Muscle of leg (tissue), 11 donors: ENCODE data around the gene ATM. TPM values are rescaled to one million over a fixed set of nuclear protein-coding genes. Genes with fewer than 3 reads are reported as not detected.
"Not testable (repeated sequence)": the region's sequence is repeated elsewhere in the genome, so short reads cannot be mapped to it uniquely, and the experiment has no call there.

Experiments
- DNase-seq: peaks from one replicate; pipeline ENCODE4 v3.0.0; 2013
- H3K27ac ChIP-seq: one replicate; pipeline ENCODE4 v1.5.1; 2013; ENCODE audit warnings: mild to moderate bottlenecking, low read length, control low read depth
- H3K27me3 ChIP-seq: one replicate; pipeline ENCODE4 v1.6.1; 2013; ENCODE audit warnings: low read length; ENCODE audit not compliant: control insufficient read depth, insufficient read depth
- H3K36me3 ChIP-seq: one replicate; pipeline ENCODE4 v1.6.1; 2013; ENCODE audit warnings: low read length; ENCODE audit not compliant: control insufficient read depth, insufficient read depth
- H3K4me1 ChIP-seq: one replicate; pipeline ENCODE4 v1.6.1; 2013; ENCODE audit warnings: low read length; ENCODE audit not compliant: control insufficient read depth, insufficient read depth
- H3K4me3 ChIP-seq: one replicate; pipeline ENCODE4 v1.5.1; 2013; ENCODE audit warnings: low read length, control low read depth
- H3K9me3 ChIP-seq: replicated peaks from 2 replicates; pipeline ENCODE4 v1.6.1; 2013; ENCODE audit warnings: low read depth, low read length; ENCODE audit not compliant: control insufficient read depth
- WGBS: methylation state at CpG from one replicate; pipeline ENCODE4 v1.1.5; 2013; ENCODE audit warnings: missing lambda C conversion rate; ENCODE audit not compliant: insufficient coverage; 5-methylcytosine and 5-hydroxymethylcytosine counted together
- polyA plus RNA-seq, 8 donors: library from polyadenylated mRNA; unstranded; fragments of 120-200 nt; gene quantifications; one replicate each; pipeline versions ENCODE4 v1.2.1 to v1.2.3, GENCODE V29; 2013; ENCODE audit warnings: inconsistent platforms in 1 of 8, low replicate concordance in 1 of 8; ENCODE audit not compliant: insufficient read length in 8 of 8, insufficient read depth in 1 of 8
- total RNA-seq: library from RNA; stranded (reverse); fragments of 120-200 nt; gene quantifications from one replicate; pipeline ENCODE4 v1.2.4, GENCODE V29; 2013

ATM gene
- total and polyA plus RNA-seq, 9 donors, result 27.8 to 53.8 (median 35.8) TPM

- Histone ChIP-seq H3K4me3 (no peak overlapping the region), H3K9me3 (no peaks in the 10 kb centered on the region), H3K27me3 (no peaks in the 10 kb centered on the region), H3K27ac (no peak overlapping the region), H3K36me3 (peaks cover 6% of the 10 kb centered on the region), H3K4me1 (no peaks in the 10 kb centered on the region)
- DNase-seq, result no peak
- no CpG with 5 or more reads among the region's 2 CpGs for WGBS
These were observed 141.3 kb downstream of the ATM start for GRCh38 chr11:108364159-108364558.

GRCh38 chr11:108368134-108368533 lies 145.3 kb downstream of the ATM start:
- WGBS, result no CpG with 5 or more reads among the region's 1 CpG
- peaks cover 6% of the 10 kb centered on the region for H3K36me3 ChIP-seq
- no peak overlapping the region for H3K4me3 ChIP-seq
- no peak overlapping the region for H3K27ac ChIP-seq
- no peaks in the 10 kb centered on the region for H3K27me3 ChIP-seq
- H3K4me1 ChIP-seq, result no peaks in the 10 kb centered on the region
- H3K9me3 ChIP-seq, result no peaks in the 10 kb centered on the region
- DNase-seq, result no peak

- H3K9me3 ChIP-seq, result no peaks in the 10 kb centered on the region
- H3K27me3 ChIP-seq, result no peaks in the 10 kb centered on the region
- no peak overlapping the region for H3K4me3 ChIP-seq
- H3K27ac ChIP-seq, result no peak overlapping the region
- H3K4me1 ChIP-seq, result no peaks in the 10 kb centered on the region
- no CpG with 5 or more reads among the region's 5 CpGs for WGBS
- DNase-seq, result no peak
- peaks cover 6% of the 10 kb centered on the region for H3K36me3 ChIP-seq
These were observed 146.2 kb downstream of the ATM start for GRCh38 chr11:108369064-108369463.

GRCh38 chr11:108370315-108370714 lies 147.4 kb downstream of the ATM start:
- no peak overlapping the region for H3K27ac ChIP-seq
- H3K4me1 ChIP-seq, result no peaks in the 10 kb centered on the region
- no peak for DNase-seq
- no peaks in the 10 kb centered on the region for H3K9me3 ChIP-seq
- peaks cover under 1% of the 10 kb centered on the region for H3K36me3 ChIP-seq
- H3K4me3 ChIP-seq, result no peak overlapping the region
- no peaks in the 10 kb centered on the region for H3K27me3 ChIP-seq

- Histone ChIP-seq H3K27ac (no peak overlapping the region), H3K4me3 (no peak overlapping the region), H3K4me1 (no peaks in the 10 kb centered on the region), H3K27me3 (no peaks in the 10 kb centered on the region), H3K36me3 (no peaks in the 10 kb centered on the region), H3K9me3 (no peaks in the 10 kb centered on the region)
- WGBS, result 90% methylated on average over 3 of the region's 5 CpGs
- no peak for DNase-seq
These were observed 148.1 kb downstream of the ATM start for GRCh38 chr11:108370990-108371389.

- not testable (repeated sequence) for H3K4me3 ChIP-seq, H3K27ac ChIP-seq, H3K36me3 ChIP-seq, H3K9me3 ChIP-seq, H3K27me3 ChIP-seq, H3K4me1 ChIP-seq, DNase-seq
- WGBS, result 96% methylated on average over 22 of the region's 24 CpGs
These were observed 150.6 kb downstream of the ATM start for GRCh38 chr11:108373505-108373904.

- H3K4me1 ChIP-seq, result no peaks in the 10 kb centered on the region
- WGBS, result 67% methylated on average over 4 of the region's 5 CpGs
- H3K27me3 ChIP-seq, result no peaks in the 10 kb centered on the region
- H3K27ac ChIP-seq, result no peak overlapping the region
- no peaks in the 10 kb centered on the region for H3K36me3 ChIP-seq
- no peak overlapping the region for H3K4me3 ChIP-seq
- no peak for DNase-seq
- no peaks in the 10 kb centered on the region for H3K9me3 ChIP-seq
These were observed 165.7 kb downstream of the ATM start for GRCh38 chr11:108388576-108388975.

- H3K4me3 ChIP-seq, result no peak overlapping the region
- H3K4me1 ChIP-seq, result no peaks in the 10 kb centered on the region
- WGBS, result no CpG with 5 or more reads among the region's 1 CpG
- DNase-seq, result peak; percentile 45
- no peaks in the 10 kb centered on the region for H3K27me3 ChIP-seq
- H3K27ac ChIP-seq, result no peak overlapping the region
- no peaks in the 10 kb centered on the region for H3K9me3 ChIP-seq
- no peaks in the 10 kb centered on the region for H3K36me3 ChIP-seq
These were observed 169.5 kb downstream of the ATM start for GRCh38 chr11:108392353-108392752.

GRCh38 chr11:108393046-108393445 lies 170.2 kb downstream of the ATM start:
- H3K27me3 ChIP-seq, result no peaks in the 10 kb centered on the region
- H3K27ac ChIP-seq, result no peak overlapping the region
- H3K4me1 ChIP-seq, result no peaks in the 10 kb centered on the region
- H3K9me3 ChIP-seq, result no peaks in the 10 kb centered on the region
- H3K36me3 ChIP-seq, result no peaks in the 10 kb centered on the region
- WGBS, result no CpG with 5 or more reads among the region's 1 CpG
- DNase-seq, result peak; percentile 65
- no peak overlapping the region for H3K4me3 ChIP-seq

GRCh38 chr11:108394744-108395284 lies 171.9 kb downstream of the ATM start:
- no CpG with 5 or more reads among the region's 4 CpGs for WGBS
- Histone ChIP-seq H3K27ac (no peak overlapping the region), H3K4me3 (no peak overlapping the region), H3K4me1 (no peaks in the 10 kb centered on the region), H3K9me3 (no peaks in the 10 kb centered on the region), H3K27me3 (no peaks in the 10 kb centered on the region), H3K36me3 (no peaks in the 10 kb centered on the region)
- no peak for DNase-seq

GRCh38 chr11:108396672-108397071 lies 173.8 kb downstream of the ATM start:
- not testable (repeated sequence) for H3K4me3 ChIP-seq, H3K27me3 ChIP-seq, H3K27ac ChIP-seq, H3K9me3 ChIP-seq, DNase-seq, H3K4me1 ChIP-seq, H3K36me3 ChIP-seq
- WGBS, result no CpG with 5 or more reads among the region's 6 CpGs
